ENCODE measurements around the gene HNRNPUL2. TPM values are rescaled to one million over a fixed set of nuclear protein-coding genes. Genes with fewer than 3 reads are reported as not detected.

HNRNPUL2 gene
- total RNA-seq, 2 experiments from 2014 or later, result 35.2 to 37.6 TPM

DNA sequence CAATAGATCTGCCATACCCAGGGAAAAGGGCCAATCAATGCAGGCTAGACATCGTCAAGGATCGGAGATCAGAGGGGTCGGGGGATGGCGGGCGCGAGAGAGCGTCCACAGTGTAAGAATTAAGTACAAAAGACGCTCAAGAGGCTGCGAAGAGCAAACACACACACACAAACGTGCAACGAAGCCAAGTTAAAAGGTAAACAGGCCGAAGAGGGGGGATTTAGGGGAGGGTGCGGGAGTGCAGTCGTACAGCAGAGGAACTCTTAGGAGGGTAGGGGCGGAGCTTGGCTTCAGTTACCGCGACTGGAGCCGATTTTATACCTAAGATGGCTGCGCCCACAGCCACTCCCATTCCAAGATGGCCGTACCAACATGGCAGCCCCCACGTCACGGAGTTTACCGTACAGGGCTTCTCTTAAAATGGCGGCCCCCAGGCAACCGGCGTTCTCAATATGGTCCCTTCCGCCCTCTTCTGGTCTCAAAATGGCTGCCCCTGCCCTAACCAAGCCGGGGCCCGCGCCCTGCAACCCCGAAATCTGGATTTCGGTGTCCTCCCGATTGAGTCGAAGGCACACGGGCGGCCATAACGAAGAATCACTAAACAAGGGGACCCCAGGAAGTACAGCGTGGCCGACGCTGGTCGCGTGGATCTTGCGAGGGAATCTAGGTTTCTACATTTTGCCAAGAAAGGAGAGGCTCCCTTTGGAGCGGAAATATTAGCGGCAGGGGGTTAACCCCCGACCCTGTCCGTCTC, 17.8 kb downstream of the HNRNPUL2 start:
- Mint-ChIP-seq H3K27ac (peak overlapping the region; percentile 92), H3K4me3 (peak overlapping the region; percentile 88), H3K4me1 (ENCODE audit: low read depth) (peaks cover 57% of the 10 kb centered on the region), H3K36me3 (ENCODE audit: low read depth) (peaks cover 52% of the 10 kb centered on the region), H3K9me3 (no peaks in the 10 kb centered on the region), H3K27me3 (no peaks in the 10 kb centered on the region)
- CTCF ChIA-PET, result interaction anchor here (0.7 to 1.5 kb wide), 7 partner anchors 18 to 285 kb away, joined by 3 to 7 read pairs (median 4); partner anchors contain the start of genes HNRNPUL2, SLC3A2, TMEM179B and TTC9C
- POLR2A ChIA-PET, result interaction anchor here (0.7 to 9.9 kb wide), 34 partner anchors 8 to 399 kb away, joined by 3 to 165 read pairs (median 6); partner anchors contain the start of genes B3GAT3, C11orf98, CSKMT and EEF1G
- TF ChIP-seq, protein P1, sequence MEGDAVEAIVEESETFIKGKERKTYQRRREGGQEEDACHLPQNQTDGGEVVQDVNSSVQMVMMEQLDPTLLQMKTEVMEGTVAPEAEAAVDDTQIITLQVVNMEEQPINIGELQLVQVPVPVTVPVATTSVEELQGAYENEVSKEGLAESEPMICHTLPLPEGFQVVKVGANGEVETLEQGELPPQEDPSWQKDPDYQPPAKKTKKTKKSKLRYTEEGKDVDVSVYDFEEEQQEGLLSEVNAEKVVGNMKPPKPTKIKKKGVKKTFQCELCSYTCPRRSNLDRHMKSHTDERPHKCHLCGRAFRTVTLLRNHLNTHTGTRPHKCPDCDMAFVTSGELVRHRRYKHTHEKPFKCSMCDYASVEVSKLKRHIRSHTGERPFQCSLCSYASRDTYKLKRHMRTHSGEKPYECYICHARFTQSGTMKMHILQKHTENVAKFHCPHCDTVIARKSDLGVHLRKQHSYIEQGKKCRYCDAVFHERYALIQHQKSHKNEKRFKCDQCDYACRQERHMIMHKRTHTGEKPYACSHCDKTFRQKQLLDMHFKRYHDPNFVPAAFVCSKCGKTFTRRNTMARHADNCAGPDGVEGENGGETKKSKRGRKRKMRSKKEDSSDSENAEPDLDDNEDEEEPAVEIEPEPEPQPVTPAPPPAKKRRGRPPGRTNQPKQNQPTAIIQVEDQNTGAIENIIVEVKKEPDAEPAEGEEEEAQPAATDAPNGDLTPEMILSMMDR (IDR thresholded peaks at IDR 0.05), result no peak
- Histone ChIP-seq H3K9me3 (ENCODE audit: control insufficient read depth in 1 of 2, insufficient read depth in 1 of 2, low read length in 2 of 2) (no peaks in the 10 kb centered on the region), H3K27ac (ENCODE audit: low read depth in 1 of 2, low read length in 2 of 2) (peak overlapping the region; percentile 94 to 95), H3K27me3 (ENCODE audit: control insufficient read depth in 1 of 2, insufficient read depth in 2 of 2, low read length in 2 of 2) (no peaks in the 10 kb centered on the region), H3K4me1 (ENCODE audit: insufficient read depth, low read length) (peaks cover 57% of the 10 kb centered on the region), H3K36me3 (ENCODE audit: insufficient read depth, low read length) (peaks cover 35% of the 10 kb centered on the region), H3K4me3 (ENCODE audit: low read length) (peak overlapping the region; percentile 85)
- intact Hi-C loops (cut with DNase I, micrococcal nuclease), result loop anchor here (1.0 to 5.0 kb wide), 6 partner anchors 18 to 148 kb away; partner anchors contain the start of genes LBHD1 (in 2 of the 2), UQCC3 (in 2 of the 2), GANAB (in 1 of the 2) and HNRNPUL2 (in 1 of the 2)
- DNase-seq (peak; percentile 93 to 99 (median 96)), ATAC-seq (ENCODE audit: poor library complexity) (peak; percentile 80)

DNA sequence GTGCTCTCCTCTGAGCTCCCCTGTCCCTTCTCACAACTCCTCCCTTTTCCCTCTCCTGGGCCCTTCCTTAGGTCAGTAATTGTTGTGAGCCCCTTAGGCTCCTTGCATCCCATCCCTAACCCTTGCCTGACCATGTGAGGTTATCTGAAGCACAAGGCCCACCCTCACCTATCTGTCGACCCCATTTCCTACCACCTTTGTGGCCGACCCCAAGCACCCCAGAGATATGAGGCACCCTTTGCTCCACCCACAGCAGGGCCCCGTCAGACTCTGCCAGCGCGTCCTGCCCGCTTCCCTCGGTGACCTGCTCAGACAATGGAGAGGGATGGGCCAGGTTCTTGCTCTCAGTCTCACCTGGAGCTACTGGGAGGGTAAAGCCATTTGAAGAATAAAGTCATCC, 18.5 kb downstream of the HNRNPUL2 start:
- intact Hi-C loops (cut with DNase I, micrococcal nuclease), result loop anchor here (1.0 to 5.0 kb wide), 6 partner anchors 19 to 149 kb away; partner anchors contain the start of genes LBHD1 (in 2 of the 2), UQCC3 (in 2 of the 2), GANAB (in 1 of the 2) and HNRNPUL2 (in 1 of the 2)

More for the DNA sequence above, 18.5 kb downstream of the HNRNPUL2 start:
- peak overlapping the region; percentile 85 for H3K4me3 ChIP-seq (ENCODE audit: low read length)
- peak in 12 of 14 experiments; percentile 20 to 75 (median 52) for DNase-seq
- no peaks in the 10 kb centered on the region for H3K27me3 ChIP-seq (ENCODE audit: control insufficient read depth in 1 of 2, insufficient read depth in 2 of 2, low read length in 2 of 2)
- H3K27ac ChIP-seq (ENCODE audit: low read depth in 1 of 2, low read length in 2 of 2), result peak overlapping the region; percentile 85 to 94
- ATAC-seq (ENCODE audit: poor library complexity), result peak; percentile 34
- Mint-ChIP-seq H3K27me3 (no peaks in the 10 kb centered on the region), H3K36me3 (ENCODE audit: low read depth) (peaks cover 46% of the 10 kb centered on the region), H3K4me1 (ENCODE audit: low read depth) (peaks cover 57% of the 10 kb centered on the region), H3K27ac (peak overlapping the region; percentile 92), H3K9me3 (no peaks in the 10 kb centered on the region), H3K4me3 (peak overlapping the region; percentile 88)
- TF ChIP-seq, protein P1 (IDR thresholded peaks at IDR 0.05), result no peak
- CTCF ChIA-PET, result interaction anchor here (0.7 to 1.5 kb wide), 6 partner anchors 19 to 284 kb away, joined by 3 to 7 read pairs (median 4); partner anchors contain the start of genes SLC3A2, TMEM179B, TTC9C and TUT1
- no peaks in the 10 kb centered on the region for H3K9me3 ChIP-seq (ENCODE audit: control insufficient read depth in 1 of 2, insufficient read depth in 1 of 2, low read length in 2 of 2)
- peaks cover 30% of the 10 kb centered on the region for H3K36me3 ChIP-seq (ENCODE audit: insufficient read depth, low read length)
- H3K4me1 ChIP-seq (ENCODE audit: insufficient read depth, low read length), result peaks cover 57% of the 10 kb centered on the region
- POLR2A ChIA-PET, result interaction anchor here (0.7 to 9.9 kb wide), 33 partner anchors 8 to 398 kb away, joined by 3 to 165 read pairs (median 7); partner anchors contain the start of genes B3GAT3, C11orf98, CSKMT and EEF1G
